ENCODE data around the gene PAQR5.
"Not testable (repeated sequence)": the region's sequence is repeated elsewhere in the genome, so short reads cannot be mapped to it uniquely, and the experiment has no call there.

Gene PAQR5

GRCh38 chr15:69293741-69294615 lies 4.7 kb upstream of the PAQR5 start:
- no peak for DNase-seq (ENCODE audit: low read depth in 3 of 3)

GRCh38 chr15:69296606-69297005 lies 2.1 kb upstream of the PAQR5 start:
- no peak for DNase-seq (ENCODE audit: low read depth in 3 of 3)

GRCh38 chr15:69297642-69298353 lies 914 bp upstream of the PAQR5 start:
- DNase-seq (ENCODE audit: low read depth in 3 of 3) = no peak

- no peak for DNase-seq (ENCODE audit: low read depth in 3 of 3)
These were observed 387 bp upstream of the PAQR5 start for GRCh38 chr15:69298354-69298696.

- no peak for DNase-seq (ENCODE audit: low read depth in 3 of 3)
These were observed 757 bp downstream of the PAQR5 start for GRCh38 chr15:69299451-69299886.

- DNase-seq (ENCODE audit: low read depth in 3 of 3) = no peak
These were observed 1.4 kb downstream of the PAQR5 start for GRCh38 chr15:69299943-69300588.

GRCh38 chr15:69301101-69301500 lies 2.4 kb downstream of the PAQR5 start:
- not testable (repeated sequence) for DNase-seq (ENCODE audit: low read depth in 3 of 3)

- not testable (repeated sequence) for DNase-seq (ENCODE audit: low read depth in 3 of 3)
These were observed 3.4 kb downstream of the PAQR5 start for GRCh38 chr15:69302087-69302486.

GRCh38 chr15:69302929-69303328 lies 4.2 kb downstream of the PAQR5 start:
- no peak for DNase-seq (ENCODE audit: low read depth in 3 of 3)

GRCh38 chr15:69303337-69304181 lies 4.8 kb downstream of the PAQR5 start:
- DNase-seq (ENCODE audit: low read depth in 3 of 3) = no peak

GRCh38 chr15:69304182-69304545 lies 5.5 kb downstream of the PAQR5 start:
- DNase-seq (ENCODE audit: low read depth in 3 of 3) = no peak

- DNase-seq (ENCODE audit: low read depth in 3 of 3) = no peak
These were observed 6.7 kb downstream of the PAQR5 start for GRCh38 chr15:69305204-69305931.

GRCh38 chr15:69305933-69306568 lies 7.3 kb downstream of the PAQR5 start:
- no peak for DNase-seq (ENCODE audit: low read depth in 3 of 3)

GRCh38 chr15:69307939-69308338 lies 9.2 kb downstream of the PAQR5 start:
- DNase-seq (ENCODE audit: low read depth in 3 of 3) = no peak

GRCh38 chr15:69308949-69309348 lies 10.2 kb downstream of the PAQR5 start:
- no peak for DNase-seq (ENCODE audit: low read depth in 3 of 3)

GRCh38 chr15:69311319-69311721 lies 12.6 kb downstream of the PAQR5 start:
- no peak for DNase-seq (ENCODE audit: low read depth in 3 of 3)

- DNase-seq (ENCODE audit: low read depth in 3 of 3) = no peak
These were observed 14.8 kb downstream of the PAQR5 start for GRCh38 chr15:69313432-69314000.

GRCh38 chr15:69314131-69314530 lies 15.4 kb downstream of the PAQR5 start:
- DNase-seq (ENCODE audit: low read depth in 3 of 3) = no peak

- no peak for DNase-seq (ENCODE audit: low read depth in 3 of 3)
These were observed 16.0 kb downstream of the PAQR5 start for GRCh38 chr15:69314736-69315135.

GRCh38 chr15:69315402-69316110 lies 16.8 kb downstream of the PAQR5 start:
- no peak for DNase-seq (ENCODE audit: low read depth in 3 of 3)
